ENCODE measurements around the gene HSPB3.

- TF ChIP-seq CTCF (IDR thresholded peaks at IDR 0.05) (no peak), POLR2A (IDR thresholded peaks at IDR 0.05) (no peak)
Observed at GRCh38 chr5:54453046-54453445, 2.5 kb upstream of the HSPB3 start.

All from testis (tissue), 2 donors.